ENCODE measurements around the gene G6PC2.

- no peak for TF ChIP-seq ELF4 (IDR thresholded peaks at IDR 0.05)
- TF ChIP-seq NFRKB (IDR thresholded peaks at IDR 0.05), result no peak
- no peak for TF ChIP-seq FOXA1 (IDR thresholded peaks at IDR 0.05)
- TF ChIP-seq SP1 (IDR thresholded peaks at IDR 0.05), result no peak
- TF ChIP-seq BHLHE40 (IDR thresholded peaks at IDR 0.05; ENCODE audit: borderline replicate concordance), result no peak
- no peak for TF ChIP-seq ZNF384 (IDR thresholded peaks at IDR 0.05)
- TF ChIP-seq FOXK2 (IDR thresholded peaks at IDR 0.05), result no peak
- no peak for TF ChIP-seq HDGF (IDR thresholded peaks at IDR 0.05; ENCODE audit: borderline replicate concordance)
- TF ChIP-seq SUZ12 (IDR thresholded peaks at IDR 0.05), result no peak
- TF ChIP-seq LEF1 (IDR thresholded peaks at IDR 0.05; ENCODE audit: borderline replicate concordance), result no peak
Observed at GRCh38 chr2:168930242-168930641, 29.2 kb downstream of the G6PC2 start.

All from HEK293T (cell line).